Neural cell (in vitro differentiated cells): Measurements from ENCODE around the gene C11orf54. TPM values are rescaled to one million over a fixed set of nuclear protein-coding genes. Genes with fewer than 3 reads are reported as not detected.

Source experiments
- H2AFZ ChIP-seq: fragments of 200-600, 300-800 bp; sonication (generic), shearing (Covaris generic); 2 replicates; pipeline ENCODE4 v1.6.0; 2014; ENCODE audit warnings: low read depth, mild to moderate bottlenecking, antibody characterized with exemption, low read length, moderate library complexity
- H3F3A ChIP-seq: fragments of 200-600 bp; shearing (Covaris generic); 2 replicates; pipeline ENCODE4 v1.6.1; 2016; ENCODE audit warnings: mild to moderate bottlenecking, moderate library complexity, mixed read lengths, antibody characterized with exemption, low read length; ENCODE audit not compliant: insufficient read depth, poor library complexity, severe bottlenecking
- H3K27ac ChIP-seq: fragments of 200-600, 300-800 bp; sonication (generic), shearing (Covaris generic); 2 replicates; pipeline ENCODE4 v1.5.1; 2014; ENCODE audit warnings: mild to moderate bottlenecking, low read length, moderate library complexity
- H3K27me3 ChIP-seq: fragments of 300-800, 200-600 bp; sonication (generic), shearing (Covaris generic); 2 replicates; pipeline ENCODE4 v1.6.0; 2014; ENCODE audit warnings: mild to moderate bottlenecking, low read depth, low read length, moderate library complexity; ENCODE audit not compliant: insufficient read depth
- H3K36me3 ChIP-seq: fragments of 300-800, 200-600 bp; sonication (generic), shearing (Covaris generic); 2 replicates; pipeline ENCODE4 v1.5.1; 2014; ENCODE audit warnings: mild to moderate bottlenecking, antibody characterized with exemption, low read length, moderate library complexity; ENCODE audit not compliant: insufficient read depth
- H3K4me2 ChIP-seq: fragments of 300-800, 200-600 bp; sonication (generic), shearing (Covaris generic); 2 replicates; pipeline ENCODE4 v1.6.0; 2014; ENCODE audit warnings: mild to moderate bottlenecking, low read length
- H3K4me3 ChIP-seq: fragments of 300-800, 200-600 bp; sonication (generic), shearing (Covaris generic); 2 replicates; pipeline ENCODE4 v1.5.1; 2014; ENCODE audit warnings: mild to moderate bottlenecking, low read length, moderate library complexity
- H3K79me2 ChIP-seq: fragments of 200-600 bp; shearing (Covaris generic); replicated peaks from 2 replicates; pipeline ENCODE4 v1.6.0; 2014; ENCODE audit warnings: mild to moderate bottlenecking, low read length, moderate library complexity; ENCODE audit not compliant: insufficient read depth
- H3K9ac ChIP-seq: fragments of 300-800, 200-600 bp; sonication (generic), shearing (Covaris generic); 2 replicates; pipeline ENCODE4 v1.6.1; 2016; ENCODE audit warnings: mild to moderate bottlenecking, low read length, mixed read lengths
- H3K9me2 ChIP-seq: fragments of 200-600 bp; shearing (Covaris generic); 2 replicates; pipeline ENCODE4 v1.6.1; 2016; ENCODE audit warnings: mild to moderate bottlenecking, low read length, mixed read lengths; ENCODE audit not compliant: insufficient read depth
- H3K9me3 ChIP-seq: fragments of 200-600, 300-800 bp; sonication (generic), shearing (Covaris generic); 2 replicates; pipeline ENCODE4 v1.6.1; 2016; ENCODE audit warnings: mild to moderate bottlenecking, mixed run types, low read length, moderate library complexity, mixed read lengths
- H4K20me1 ChIP-seq: fragments of 200-600 bp; shearing (Covaris generic); 2 replicates; pipeline ENCODE4 v1.6.1; 2016; ENCODE audit warnings: mild to moderate bottlenecking, mixed run types; ENCODE audit not compliant: insufficient read depth
- EP300 ChIP-seq: fragments of 450-650 bp; conservative IDR thresholded peaks from 2 replicates; pipeline ENCODE4 v1.6.1; 2014; ENCODE audit warnings: antibody characterized with exemption, mild to moderate bottlenecking, moderate library complexity; ENCODE audit not compliant: poor library complexity, severe bottlenecking
- EZH2 ChIP-seq: fragments of 200-600, 300-800 bp; shearing (Covaris generic), sonication (generic); IDR thresholded peaks from 2 replicates; pipeline ENCODE4 v1.6.1; 2014; ENCODE audit warnings: antibody characterized with exemption, low read length, borderline replicate concordance, mild to moderate bottlenecking; ENCODE audit not compliant: insufficient read depth, poor library complexity, severe bottlenecking
- MXI1 ChIP-seq: fragments of 450-650 bp; conservative IDR thresholded peaks from 2 replicates; pipeline ENCODE4 v1.6.1; 2014; ENCODE audit warnings: antibody characterized with exemption, mild to moderate bottlenecking; ENCODE audit not compliant: poor library complexity, severe bottlenecking
- POLR2AphosphoS5 ChIP-seq: IDR thresholded peaks from 2 replicates; pipeline ENCODE4 v1.6.1; 2012
- RAD21 ChIP-seq: fragments of 450-650 bp; conservative IDR thresholded peaks from 2 replicates; pipeline ENCODE4 v1.6.1; 2014; ENCODE audit warnings: antibody characterized with exemption, mild to moderate bottlenecking, moderate library complexity
- SMC3 ChIP-seq: fragments of 450-650 bp; conservative IDR thresholded peaks from 2 replicates; pipeline ENCODE4 v1.6.1; 2014; ENCODE audit warnings: antibody characterized with exemption, mild to moderate bottlenecking, moderate library complexity; ENCODE audit not compliant: poor library complexity
- TAF1 ChIP-seq: IDR thresholded peaks from 2 replicates; pipeline ENCODE4 v1.6.1; 2012; ENCODE audit warnings: low read depth
- polyA plus RNA-seq: library from polyadenylated mRNA; depleted of rRNA; stranded (reverse); fragments of >200 nt; gene quantifications from 2 replicates; pipeline ENCODE4 v1.2.3, GENCODE V29; 2014
- TF ChIP-seq, protein P1 (sequence below): fragments of 450-650 bp; IDR thresholded peaks from 2 replicates; pipeline ENCODE4 v1.5.1; 2014; ENCODE audit warnings: antibody characterized with exemption, mild to moderate bottlenecking, moderate library complexity; ENCODE audit not compliant: poor library complexity, severe bottlenecking
- TF ChIP-seq, protein P2 (sequence below): IDR thresholded peaks from 2 replicates; pipeline ENCODE4 v1.6.1; 2012; ENCODE audit warnings: borderline replicate concordance

C11orf54 gene
- polyA plus RNA-seq, 1 donor from 2014 or later: 35.0 TPM

DNA sequence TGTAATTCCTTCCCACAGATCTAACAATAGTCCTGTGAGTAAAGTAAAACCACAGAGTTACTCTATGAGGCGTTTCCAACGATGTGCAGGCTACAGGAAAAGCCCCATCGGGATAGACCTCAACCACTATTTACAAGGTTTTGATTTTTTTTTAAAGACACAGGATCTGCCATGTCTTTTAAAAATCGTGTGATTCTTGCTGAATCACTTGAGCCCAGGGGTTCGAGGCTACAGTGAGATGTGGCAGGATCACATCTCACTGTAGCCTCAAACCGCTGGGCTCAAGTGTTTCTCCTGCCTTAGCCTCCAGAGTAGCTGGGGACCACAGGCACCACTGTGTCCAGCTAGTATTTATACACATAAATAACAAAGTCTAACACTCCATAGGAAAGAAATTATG lies 8.0 kb upstream of the C11orf54 start:
- Histone ChIP-seq H3K36me3 (peaks cover 19% of the 10 kb centered on the region), H3K9me2 (no peaks in the 10 kb centered on the region), H3K27me3 (no peaks in the 10 kb centered on the region), H4K20me1 (no peaks in the 10 kb centered on the region), H3K27ac (no peak overlapping the region), H3K4me3 (no peak overlapping the region), H2AFZ (no peak overlapping the region), H3K9ac (no peak overlapping the region), H3K9me3 (no peaks in the 10 kb centered on the region), H3K4me2 (no peak overlapping the region), H3F3A (no peaks in the 10 kb centered on the region), H3K79me2 (peaks cover 11% of the 10 kb centered on the region)
- TF ChIP-seq POLR2AphosphoS5 (no peak), TAF1 (no peak), RAD21 (no peak), MXI1 (no peak), EP300 (no peak), EZH2 (no peak), SMC3 (no peak)
- TF ChIP-seq, protein P1, sequence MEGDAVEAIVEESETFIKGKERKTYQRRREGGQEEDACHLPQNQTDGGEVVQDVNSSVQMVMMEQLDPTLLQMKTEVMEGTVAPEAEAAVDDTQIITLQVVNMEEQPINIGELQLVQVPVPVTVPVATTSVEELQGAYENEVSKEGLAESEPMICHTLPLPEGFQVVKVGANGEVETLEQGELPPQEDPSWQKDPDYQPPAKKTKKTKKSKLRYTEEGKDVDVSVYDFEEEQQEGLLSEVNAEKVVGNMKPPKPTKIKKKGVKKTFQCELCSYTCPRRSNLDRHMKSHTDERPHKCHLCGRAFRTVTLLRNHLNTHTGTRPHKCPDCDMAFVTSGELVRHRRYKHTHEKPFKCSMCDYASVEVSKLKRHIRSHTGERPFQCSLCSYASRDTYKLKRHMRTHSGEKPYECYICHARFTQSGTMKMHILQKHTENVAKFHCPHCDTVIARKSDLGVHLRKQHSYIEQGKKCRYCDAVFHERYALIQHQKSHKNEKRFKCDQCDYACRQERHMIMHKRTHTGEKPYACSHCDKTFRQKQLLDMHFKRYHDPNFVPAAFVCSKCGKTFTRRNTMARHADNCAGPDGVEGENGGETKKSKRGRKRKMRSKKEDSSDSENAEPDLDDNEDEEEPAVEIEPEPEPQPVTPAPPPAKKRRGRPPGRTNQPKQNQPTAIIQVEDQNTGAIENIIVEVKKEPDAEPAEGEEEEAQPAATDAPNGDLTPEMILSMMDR: no peak
- TF ChIP-seq, protein P2, sequence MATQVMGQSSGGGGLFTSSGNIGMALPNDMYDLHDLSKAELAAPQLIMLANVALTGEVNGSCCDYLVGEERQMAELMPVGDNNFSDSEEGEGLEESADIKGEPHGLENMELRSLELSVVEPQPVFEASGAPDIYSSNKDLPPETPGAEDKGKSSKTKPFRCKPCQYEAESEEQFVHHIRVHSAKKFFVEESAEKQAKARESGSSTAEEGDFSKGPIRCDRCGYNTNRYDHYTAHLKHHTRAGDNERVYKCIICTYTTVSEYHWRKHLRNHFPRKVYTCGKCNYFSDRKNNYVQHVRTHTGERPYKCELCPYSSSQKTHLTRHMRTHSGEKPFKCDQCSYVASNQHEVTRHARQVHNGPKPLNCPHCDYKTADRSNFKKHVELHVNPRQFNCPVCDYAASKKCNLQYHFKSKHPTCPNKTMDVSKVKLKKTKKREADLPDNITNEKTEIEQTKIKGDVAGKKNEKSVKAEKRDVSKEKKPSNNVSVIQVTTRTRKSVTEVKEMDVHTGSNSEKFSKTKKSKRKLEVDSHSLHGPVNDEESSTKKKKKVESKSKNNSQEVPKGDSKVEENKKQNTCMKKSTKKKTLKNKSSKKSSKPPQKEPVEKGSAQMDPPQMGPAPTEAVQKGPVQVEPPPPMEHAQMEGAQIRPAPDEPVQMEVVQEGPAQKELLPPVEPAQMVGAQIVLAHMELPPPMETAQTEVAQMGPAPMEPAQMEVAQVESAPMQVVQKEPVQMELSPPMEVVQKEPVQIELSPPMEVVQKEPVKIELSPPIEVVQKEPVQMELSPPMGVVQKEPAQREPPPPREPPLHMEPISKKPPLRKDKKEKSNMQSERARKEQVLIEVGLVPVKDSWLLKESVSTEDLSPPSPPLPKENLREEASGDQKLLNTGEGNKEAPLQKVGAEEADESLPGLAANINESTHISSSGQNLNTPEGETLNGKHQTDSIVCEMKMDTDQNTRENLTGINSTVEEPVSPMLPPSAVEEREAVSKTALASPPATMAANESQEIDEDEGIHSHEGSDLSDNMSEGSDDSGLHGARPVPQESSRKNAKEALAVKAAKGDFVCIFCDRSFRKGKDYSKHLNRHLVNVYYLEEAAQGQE: no peak

DNA sequence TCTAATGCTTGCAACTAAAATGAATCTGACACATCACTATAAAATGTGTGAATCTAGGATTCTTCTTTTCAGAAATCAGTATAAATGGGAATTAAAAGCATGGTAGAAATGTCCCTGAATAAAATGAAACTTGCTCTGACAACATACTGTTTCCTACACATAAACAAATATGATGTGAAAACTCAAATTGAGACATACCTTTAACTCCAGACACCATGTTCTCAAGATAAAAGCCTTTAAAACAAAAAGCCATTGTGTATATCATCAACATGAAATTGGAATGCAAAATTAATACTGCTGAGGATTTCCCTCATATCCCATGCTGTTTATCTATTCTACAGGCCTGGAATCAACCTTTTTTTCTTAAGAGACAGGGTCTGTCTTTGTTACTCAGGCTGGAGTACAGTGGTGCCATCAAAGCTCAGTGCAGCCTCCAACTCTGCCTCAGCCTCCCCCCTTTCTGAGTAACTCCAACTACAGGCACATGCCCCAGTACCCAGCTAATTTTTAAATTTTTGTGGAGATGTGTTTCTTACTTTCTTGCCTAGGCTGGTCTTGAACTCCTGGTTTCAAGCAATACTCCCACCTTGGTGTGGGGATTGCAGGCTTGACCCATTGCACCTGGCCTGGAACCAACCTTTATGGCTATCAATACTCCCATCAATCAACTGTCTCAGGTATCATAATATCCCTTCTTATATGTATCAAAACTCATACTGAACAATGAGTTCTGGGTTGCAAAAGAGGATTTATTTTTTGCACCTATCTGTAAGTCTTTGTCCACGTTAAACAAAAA lies 6.8 kb upstream of the C11orf54 start:
- Histone ChIP-seq H3K27ac (no peak overlapping the region), H3K27me3 (no peaks in the 10 kb centered on the region), H3K4me2 (no peak overlapping the region), H3K36me3 (peaks cover 19% of the 10 kb centered on the region), H3K9ac (no peak overlapping the region), H3K9me2 (no peaks in the 10 kb centered on the region), H2AFZ (no peak overlapping the region), H3K4me3 (no peak overlapping the region), H4K20me1 (no peaks in the 10 kb centered on the region), H3K79me2 (peaks cover 22% of the 10 kb centered on the region), H3F3A (no peaks in the 10 kb centered on the region), H3K9me3 (no peaks in the 10 kb centered on the region)
- no peak for TF ChIP-seq RAD21
- no peak for TF ChIP-seq EP300
- TF ChIP-seq, protein P1: no peak
- TF ChIP-seq MXI1: no peak
- TF ChIP-seq TAF1: no peak
- TF ChIP-seq EZH2: no peak
- TF ChIP-seq, protein P2: no peak
- no peak for TF ChIP-seq POLR2AphosphoS5
- TF ChIP-seq SMC3: no peak
